OCI-LY7 (cell line): ENCODE data around the gene CDCA7L. TPM values are rescaled to one million over a fixed set of nuclear protein-coding genes. Genes with fewer than 3 reads are reported as not detected.

ENCODE experiments used
- BruUV-seq: library from RNA; stranded (reverse); fragments of 400-500 nt; replicated peaks from 2 replicates; lab custom pipeline; 2021; lab: Mats Ljungman, UMichigan
- CTCF ChIA-PET: fragments of 300-600 bp; sonication (Branson Sonifier 250); formaldehyde crosslinking; loops from one replicate; lab custom pipeline; 2022; ENCODE audit warnings: antibody characterized with exemption; ENCODE audit not compliant: unreplicated experiment; lab: Charles Lee
- POLR2A ChIA-PET: fragments of 300-600 bp; sonication (Branson Sonifier 250); formaldehyde crosslinking; loops from one replicate; lab custom pipeline; 2022; ENCODE audit warnings: antibody characterized with exemption; lab: Charles Lee
- DNase-seq: peaks from one replicate; pipeline ENCODE4 v3.0.0-alpha.2; 2015; ENCODE audit warnings: low spot score
- H2AFZ ChIP-seq: fragments of 200-600 bp; sonication (generic), shearing (Covaris generic); 2 replicates; pipeline ENCODE4 v1.6.1; 2014; ENCODE audit warnings: mild to moderate bottlenecking, antibody characterized with exemption, low read length, moderate library complexity
- H3K27ac ChIP-seq: fragments of 200-600 bp; sonication (generic); 2 replicates; pipeline ENCODE4 v1.5.1; 2014; ENCODE audit warnings: mixed run types, low read depth, mild to moderate bottlenecking, moderate library complexity, low read length, inconsistent platforms; ENCODE audit not compliant: poor library complexity, severe bottlenecking
- H3K36me3 ChIP-seq: fragments of 200-600 bp; sonication (generic); 2 replicates; pipeline ENCODE4 v1.6.1; 2014; ENCODE audit warnings: mild to moderate bottlenecking, antibody characterized with exemption, low read length, moderate library complexity, mixed read lengths; ENCODE audit not compliant: insufficient read depth
- H3K4me1 ChIP-seq: fragments of 200-600 bp; sonication (generic); 2 replicates; pipeline ENCODE4 v1.5.1; 2014; ENCODE audit warnings: mild to moderate bottlenecking, low read length; ENCODE audit not compliant: insufficient read depth, poor library complexity, severe bottlenecking
- H3K4me2 ChIP-seq: fragments of 200-600 bp; sonication (generic); 2 replicates; pipeline ENCODE4 v1.6.1; 2014; ENCODE audit warnings: mild to moderate bottlenecking, low read length
- H3K4me3 ChIP-seq: fragments of 200-600 bp; sonication (generic); 2 replicates; pipeline ENCODE4 v1.5.1; 2014; ENCODE audit warnings: mild to moderate bottlenecking, low read depth, low read length; ENCODE audit not compliant: poor library complexity, severe bottlenecking
- H3K79me2 ChIP-seq: fragments of 200-600 bp; sonication (generic); 2 replicates; pipeline ENCODE4 v1.6.1; 2016; ENCODE audit warnings: low read depth, mild to moderate bottlenecking, low read length, moderate library complexity, mixed read lengths; ENCODE audit not compliant: insufficient read depth
- H3K9me2 ChIP-seq: fragments of 200-600 bp; sonication (generic); 2 replicates; pipeline ENCODE4 v1.6.1; 2016; ENCODE audit warnings: mild to moderate bottlenecking, low read length, mixed read lengths; ENCODE audit not compliant: insufficient read depth
- H3K9me3 ChIP-seq: fragments of 200-600 bp; sonication (generic); 2 replicates; pipeline ENCODE4 v1.6.1; 2014; ENCODE audit warnings: mild to moderate bottlenecking, mixed run types, low read length, mixed read lengths
- H4K20me1 ChIP-seq: fragments of 200-600 bp; sonication (generic); 2 replicates; pipeline ENCODE4 v1.6.1; 2014; ENCODE audit warnings: mild to moderate bottlenecking, antibody characterized with exemption, low read length, moderate library complexity, mixed read lengths; ENCODE audit not compliant: insufficient read depth
- EZH2phosphoT487 ChIP-seq: fragments of 200-600 bp; sonication (generic); IDR thresholded peaks from 2 replicates; pipeline ENCODE4 v1.6.1; 2018; ENCODE audit warnings: low read depth, borderline replicate concordance, mild to moderate bottlenecking, mixed run types, antibody characterized with exemption, low read length, moderate library complexity, mixed read lengths
- intact Hi-C: fragments of 100-400 bp; cut with micrococcal nuclease; formaldehyde crosslinking; loops from one replicate; pipeline ENCODE4 v1.10.0; 2022; ENCODE audit not compliant: unreplicated experiment
- total RNA-seq, 2 experiments: library from RNA; depleted of rRNA in 1 of 2; stranded (reverse); fragments of >200 nt in 1 of 2; shearing (Covaris generic) in 1 of 2; gene quantifications; 2 replicates each; pipeline ENCODE4 v1.2.3, GENCODE V29; 2014 to 2022
- TF ChIP-seq, protein P1 (sequence below): fragments of 200-600 bp; sonication (generic); conservative IDR thresholded peaks from 2 replicates; pipeline ENCODE4 v1.5.1; 2014; ENCODE audit warnings: mild to moderate bottlenecking, antibody characterized with exemption, low read length, moderate library complexity, mixed read lengths

The CDCA7L gene
- total RNA-seq, 2 experiments from 2014 or later = 155 to 173 TPM

DNA sequence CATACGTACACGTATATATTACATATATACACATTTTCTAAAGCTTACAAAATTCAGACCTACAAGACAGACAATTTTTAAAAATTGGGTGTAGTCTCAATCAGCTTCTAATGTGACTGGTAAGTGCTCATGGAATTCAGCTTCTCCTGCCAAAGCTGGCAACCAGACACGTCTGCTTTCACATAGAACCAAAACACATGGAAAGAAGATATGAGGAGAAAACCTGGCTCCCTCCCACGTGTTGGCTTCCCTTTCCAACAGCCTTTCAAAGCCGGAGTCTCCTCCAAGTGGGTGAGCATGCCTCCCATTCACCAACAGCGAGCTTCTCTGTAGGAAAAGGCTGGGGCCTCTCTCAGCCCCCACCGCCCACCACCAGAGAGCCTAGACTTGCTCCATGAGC is 33.4 kb downstream of the CDCA7L start:
- TF ChIP-seq EZH2phosphoT487 = no peak
- TF ChIP-seq, protein P1, sequence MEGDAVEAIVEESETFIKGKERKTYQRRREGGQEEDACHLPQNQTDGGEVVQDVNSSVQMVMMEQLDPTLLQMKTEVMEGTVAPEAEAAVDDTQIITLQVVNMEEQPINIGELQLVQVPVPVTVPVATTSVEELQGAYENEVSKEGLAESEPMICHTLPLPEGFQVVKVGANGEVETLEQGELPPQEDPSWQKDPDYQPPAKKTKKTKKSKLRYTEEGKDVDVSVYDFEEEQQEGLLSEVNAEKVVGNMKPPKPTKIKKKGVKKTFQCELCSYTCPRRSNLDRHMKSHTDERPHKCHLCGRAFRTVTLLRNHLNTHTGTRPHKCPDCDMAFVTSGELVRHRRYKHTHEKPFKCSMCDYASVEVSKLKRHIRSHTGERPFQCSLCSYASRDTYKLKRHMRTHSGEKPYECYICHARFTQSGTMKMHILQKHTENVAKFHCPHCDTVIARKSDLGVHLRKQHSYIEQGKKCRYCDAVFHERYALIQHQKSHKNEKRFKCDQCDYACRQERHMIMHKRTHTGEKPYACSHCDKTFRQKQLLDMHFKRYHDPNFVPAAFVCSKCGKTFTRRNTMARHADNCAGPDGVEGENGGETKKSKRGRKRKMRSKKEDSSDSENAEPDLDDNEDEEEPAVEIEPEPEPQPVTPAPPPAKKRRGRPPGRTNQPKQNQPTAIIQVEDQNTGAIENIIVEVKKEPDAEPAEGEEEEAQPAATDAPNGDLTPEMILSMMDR = no peak
- no peak overlapping the region for H2AFZ ChIP-seq
- no peak overlapping the region for H3K27ac ChIP-seq
- peaks cover 99% of the 10 kb centered on the region for H3K36me3 ChIP-seq
- no peak for DNase-seq
- ChIA-PET CTCF (interaction anchor here (0.8 kb wide), 1 partner anchor 55 kb away, joined by 3 read pairs; no protein-coding TSS in a partner anchor), POLR2A (interaction anchor here (0.6 to 2.9 kb wide), 8 partner anchors 9 to 518 kb away, joined by 3 to 13 read pairs (median 4); no protein-coding TSS in a partner anchor)
- H4K20me1 ChIP-seq = peaks cover 6% of the 10 kb centered on the region; the same call in 1 of the 2 replicates
- intact Hi-C loops = no loop called here
- peaks cover 32% of the 10 kb centered on the region for H3K79me2 ChIP-seq
- no peak overlapping the region for H3K4me3 ChIP-seq
- BruUV-seq = no TSS peak
- no peaks in the 10 kb centered on the region for H3K9me3 ChIP-seq
- no peak overlapping the region for H3K4me2 ChIP-seq
- no peaks in the 10 kb centered on the region for H3K9me2 ChIP-seq
- peaks cover 40% of the 10 kb centered on the region for H3K4me1 ChIP-seq

DNA sequence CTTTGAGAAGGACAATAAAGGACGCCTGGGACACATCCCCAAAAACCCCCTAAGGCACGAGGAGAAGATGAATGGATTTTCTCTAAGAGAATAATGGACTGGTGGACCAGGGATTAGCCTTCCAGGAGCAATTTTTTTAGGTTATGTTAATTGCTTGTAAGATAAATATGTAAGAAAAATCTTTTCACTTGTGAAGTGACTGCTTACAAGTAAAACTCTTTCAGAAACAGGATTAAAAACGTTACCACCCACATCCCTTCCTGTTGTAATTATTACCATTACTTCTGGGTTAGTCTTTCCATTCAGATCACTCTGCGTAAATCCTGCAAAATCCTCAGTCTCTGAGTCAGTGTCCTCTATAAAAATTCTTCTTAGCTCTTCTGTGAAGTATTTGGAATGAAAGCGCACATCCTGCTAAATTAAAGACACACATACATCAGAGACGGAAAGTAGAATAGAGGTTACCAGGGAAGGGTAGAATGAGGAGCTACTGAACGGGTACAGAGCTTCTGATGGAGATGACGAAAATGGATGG is 34.3 kb downstream of the CDCA7L start:
- ChIA-PET POLR2A (interaction anchor here (0.6 to 2.3 kb wide), 5 partner anchors 8 to 53 kb away, joined by 3 to 7 read pairs (median 5); no protein-coding TSS in a partner anchor), CTCF (interaction anchor here (0.8 kb wide), 1 partner anchor 56 kb away, joined by 3 read pairs; no protein-coding TSS in a partner anchor)
- TF ChIP-seq, protein P1 = no peak
- no peak for TF ChIP-seq EZH2phosphoT487
- Histone ChIP-seq H3K4me1 (peaks cover 37% of the 10 kb centered on the region), H3K4me2 (no peak overlapping the region), H2AFZ (no peak overlapping the region), H3K4me3 (no peak overlapping the region), H3K9me2 (no peaks in the 10 kb centered on the region), H3K27ac (no peak overlapping the region), H3K9me3 (no peaks in the 10 kb centered on the region), H3K36me3 (peaks cover 99% of the 10 kb centered on the region), H4K20me1 (peaks cover 6% of the 10 kb centered on the region; the same call in 1 of the 2 replicates), H3K79me2 (peaks cover 23% of the 10 kb centered on the region; the same call in 1 of the 2 replicates)
- DNase-seq = no peak
- no TSS peak for BruUV-seq
- intact Hi-C loops = no loop called here

DNA sequence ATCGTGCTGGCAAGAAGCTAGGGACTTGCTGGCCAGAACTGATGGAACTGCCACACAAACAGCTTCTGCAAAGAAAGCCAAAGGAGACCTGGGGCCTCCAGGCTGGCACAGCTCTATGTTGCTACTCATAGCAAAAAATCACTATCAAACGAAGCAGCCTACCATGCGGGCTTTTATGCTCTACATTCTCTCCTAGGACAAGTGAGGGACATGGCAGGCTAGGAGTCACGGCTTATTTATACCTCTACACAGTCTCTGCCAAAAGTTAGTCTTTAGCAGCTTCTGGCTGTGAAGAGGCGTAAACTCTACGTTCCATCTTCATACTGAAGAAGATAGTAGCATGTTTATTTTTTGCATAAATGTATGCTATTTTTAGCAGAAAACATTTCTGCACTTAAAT is 35.4 kb downstream of the CDCA7L start:
- H3K79me2 ChIP-seq = peaks cover 14% of the 10 kb centered on the region; the same call in 1 of the 2 replicates
- TF ChIP-seq, protein P1 = no peak
- DNase-seq = no peak
- no peaks in the 10 kb centered on the region for H3K9me2 ChIP-seq
- no peak overlapping the region for H3K4me3 ChIP-seq
- no peak overlapping the region for H3K4me2 ChIP-seq
- ChIA-PET POLR2A (interaction anchor here (0.7 to 2.3 kb wide), 2 partner anchors 11 to 91 kb away, joined by 3 to 7 read pairs; no protein-coding TSS in a partner anchor), CTCF (no interaction called here)
- H3K9me3 ChIP-seq = no peaks in the 10 kb centered on the region
- H3K36me3 ChIP-seq = peaks cover 99% of the 10 kb centered on the region
- intact Hi-C loops = no loop called here
- no peak overlapping the region for H3K27ac ChIP-seq
- no peak overlapping the region for H2AFZ ChIP-seq
- no TSS peak for BruUV-seq
- H3K4me1 ChIP-seq = peaks cover 28% of the 10 kb centered on the region
- peaks cover 6% of the 10 kb centered on the region; the same call in 1 of the 2 replicates for H4K20me1 ChIP-seq
